Activated T-helper 2 cell treated with anti-CD3 and anti-CD28 coated beads, Interferon-gamma antibody, Interleukin-2, Interleukin-4, amounts not matched to agents 10 μg/mL and 5 μg/mL and 100 μg/mL, durations not matched to agents 14 hours and 24 hours and 36 hours (primary cell): ENCODE results near the gene CLCN4. TPM values are rescaled to one million over a fixed set of nuclear protein-coding genes. Genes with fewer than 3 reads are reported as not detected.

Experiments
- DNase-seq: peaks from one replicate; pipeline ENCODE4 v3.0.0; 2021; ENCODE audit warnings: low spot score
- H3K27ac Mint-ChIP-seq: one replicate; pipeline ENCODE4 v1.8.0; 2021; ENCODE audit warnings: mixed read lengths
- H3K27me3 Mint-ChIP-seq: one replicate; pipeline ENCODE4 v1.8.0; 2021; ENCODE audit warnings: low read depth, mixed read lengths
- H3K36me3 Mint-ChIP-seq: one replicate; pipeline ENCODE4 v1.8.0; 2021; ENCODE audit warnings: low read depth, mixed read lengths
- H3K4me1 Mint-ChIP-seq: one replicate; pipeline ENCODE4 v1.8.0; 2021; ENCODE audit warnings: low read depth, mixed read lengths
- H3K4me3 Mint-ChIP-seq: one replicate; pipeline ENCODE4 v1.8.0; 2021; ENCODE audit warnings: low read depth, mild to moderate bottlenecking, moderate library complexity, mixed read lengths
- H3K9me3 Mint-ChIP-seq: one replicate; pipeline ENCODE4 v1.8.0; 2021; ENCODE audit warnings: mixed read lengths
- intact Hi-C: fragments of 100-400 bp; cut with micrococcal nuclease; formaldehyde crosslinking; loops from one replicate; pipeline ENCODE4 v1.15.1; 2023
- total RNA-seq: library from RNA; stranded (reverse); gene quantifications from 2 replicates; pipeline ENCODE4 v1.2.3, GENCODE V29; 2022

Gene CLCN4
- 0.14 and 0.16 TPM in 2 replicates for total RNA-seq

GRCh38 chrX:10156199-10157031, at the start of gene CLCN4:
CLCN4 (plus strand) TSS chrX:10156975; CDS start chrX:10185033, 28,058 bp downstream.
- H3K36me3 Mint-ChIP-seq = no peaks in the 10 kb centered on the region
- DNase-seq = no peak
- peaks cover 6% of the 10 kb centered on the region for H3K4me1 Mint-ChIP-seq
- H3K9me3 Mint-ChIP-seq = no peaks in the 10 kb centered on the region
- peak within 1 kb of the TSS; percentile 42 for H3K4me3 Mint-ChIP-seq
- peaks cover 43% of the 10 kb centered on the region for H3K27me3 Mint-ChIP-seq
- H3K27ac Mint-ChIP-seq = no peak within 1 kb of the TSS
- intact Hi-C loops = no loop called here

GRCh38 chrX:10107483-10107882, 49.3 kb upstream of the CLCN4 start:
- H3K4me1 Mint-ChIP-seq = peaks cover 45% of the 10 kb centered on the region
- H3K27ac Mint-ChIP-seq = peak overlapping the region; percentile 76
- DNase-seq = no peak
- H3K27me3 Mint-ChIP-seq = no peaks in the 10 kb centered on the region
- no peaks in the 10 kb centered on the region for H3K9me3 Mint-ChIP-seq
- no peak overlapping the region for H3K4me3 Mint-ChIP-seq
- intact Hi-C loops = loop anchor here (1.0 kb wide), 1 partner anchor 9 kb away; no protein-coding TSS in a partner anchor
- peaks cover 59% of the 10 kb centered on the region for H3K36me3 Mint-ChIP-seq

- peaks cover 57% of the 10 kb centered on the region for H3K36me3 Mint-ChIP-seq
- no peaks in the 10 kb centered on the region for H3K9me3 Mint-ChIP-seq
- no peak for DNase-seq
- intact Hi-C loops = no loop called here
- H3K27me3 Mint-ChIP-seq = no peaks in the 10 kb centered on the region
- peaks cover 47% of the 10 kb centered on the region for H3K4me1 Mint-ChIP-seq
- peak overlapping the region; percentile 18 for H3K27ac Mint-ChIP-seq
- H3K4me3 Mint-ChIP-seq = no peak overlapping the region
These were observed 48.5 kb upstream of the CLCN4 start for GRCh38 chrX:10108288-10108687.

- DNase-seq = no peak
- Mint-ChIP-seq H3K4me3 (no peak overlapping the region), H3K36me3 (peaks cover 46% of the 10 kb centered on the region), H3K27ac (peak overlapping the region; percentile 60), H3K9me3 (no peaks in the 10 kb centered on the region), H3K27me3 (no peaks in the 10 kb centered on the region), H3K4me1 (peaks cover 47% of the 10 kb centered on the region)
- intact Hi-C loops = loop anchor here (2.0 kb wide), 1 partner anchor 113 kb away; no protein-coding TSS in a partner anchor
These were observed 47.1 kb upstream of the CLCN4 start for GRCh38 chrX:10109695-10110094.

GRCh38 chrX:10110316-10110935, 46.3 kb upstream of the CLCN4 start:
- H3K36me3 Mint-ChIP-seq = peaks cover 44% of the 10 kb centered on the region
- H3K9me3 Mint-ChIP-seq = no peaks in the 10 kb centered on the region
- intact Hi-C loops = loop anchor here (2.0 kb wide), 1 partner anchor 114 kb away; no protein-coding TSS in a partner anchor
- H3K4me3 Mint-ChIP-seq = peak overlapping the region; percentile 72
- peaks cover 46% of the 10 kb centered on the region for H3K4me1 Mint-ChIP-seq
- DNase-seq = no peak
- H3K27me3 Mint-ChIP-seq = no peaks in the 10 kb centered on the region
- H3K27ac Mint-ChIP-seq = peak overlapping the region; percentile 97

- Mint-ChIP-seq H3K4me3 (peak overlapping the region; percentile 72), H3K27me3 (no peaks in the 10 kb centered on the region), H3K9me3 (no peaks in the 10 kb centered on the region), H3K4me1 (peaks cover 43% of the 10 kb centered on the region), H3K36me3 (peaks cover 38% of the 10 kb centered on the region), H3K27ac (peak overlapping the region; percentile 97)
- intact Hi-C loops = loop anchor here (1.0 to 2.0 kb wide), 3 partner anchors 13 to 114 kb away; no protein-coding TSS in a partner anchor
- DNase-seq = peak; percentile 17
These were observed 45.8 kb upstream of the CLCN4 start for GRCh38 chrX:10110984-10111363.

- peaks cover 42% of the 10 kb centered on the region for H3K4me1 Mint-ChIP-seq
These were observed 45.2 kb upstream of the CLCN4 start for GRCh38 chrX:10111364-10112148.

GRCh38 chrX:10112510-10112909, 44.3 kb upstream of the CLCN4 start:
- H3K36me3 Mint-ChIP-seq = peaks cover 39% of the 10 kb centered on the region
- H3K4me1 Mint-ChIP-seq = peaks cover 38% of the 10 kb centered on the region
- H3K27me3 Mint-ChIP-seq = no peaks in the 10 kb centered on the region
- H3K27ac Mint-ChIP-seq = peak overlapping the region; percentile 97
- H3K4me3 Mint-ChIP-seq = peak overlapping the region; percentile 13
- intact Hi-C loops = no loop called here
- DNase-seq = no peak
- H3K9me3 Mint-ChIP-seq = no peaks in the 10 kb centered on the region

More at GRCh38 chrX:10111364-10112148, 45.2 kb upstream of the CLCN4 start:
- Mint-ChIP-seq H3K4me3 (peak overlapping the region; percentile 72), H3K27me3 (no peaks in the 10 kb centered on the region), H3K36me3 (peaks cover 40% of the 10 kb centered on the region), H3K27ac (peak overlapping the region; percentile 97), H3K9me3 (no peaks in the 10 kb centered on the region)
- peak; percentile 19 for DNase-seq
- intact Hi-C loops = loop anchor here (1.0 to 2.0 kb wide), 3 partner anchors 13 to 115 kb away; no protein-coding TSS in a partner anchor

GRCh38 chrX:10115082-10115481, 41.7 kb upstream of the CLCN4 start:
- peaks cover 41% of the 10 kb centered on the region for H3K36me3 Mint-ChIP-seq

GRCh38 chrX:10117301-10117700, 39.5 kb upstream of the CLCN4 start:
- H3K27ac Mint-ChIP-seq = no peak overlapping the region
- intact Hi-C loops = loop anchor here (5.0 kb wide), 1 partner anchor 175 kb away; no protein-coding TSS in a partner anchor
- no peak for DNase-seq
- H3K27me3 Mint-ChIP-seq = no peaks in the 10 kb centered on the region
- peaks cover 39% of the 10 kb centered on the region for H3K36me3 Mint-ChIP-seq
- no peaks in the 10 kb centered on the region for H3K9me3 Mint-ChIP-seq
- H3K4me3 Mint-ChIP-seq = no peak overlapping the region
- peaks cover 17% of the 10 kb centered on the region for H3K4me1 Mint-ChIP-seq

More at GRCh38 chrX:10115082-10115481, 41.7 kb upstream of the CLCN4 start:
- intact Hi-C loops = loop anchor here (5.0 kb wide), 1 partner anchor 173 kb away; no protein-coding TSS in a partner anchor
- Mint-ChIP-seq H3K4me1 (peaks cover 35% of the 10 kb centered on the region), H3K27me3 (no peaks in the 10 kb centered on the region), H3K4me3 (no peak overlapping the region), H3K9me3 (no peaks in the 10 kb centered on the region), H3K27ac (no peak overlapping the region)
- DNase-seq = no peak

- peaks cover 13% of the 10 kb centered on the region for H3K4me1 Mint-ChIP-seq
- no peak for DNase-seq
- intact Hi-C loops = loop anchor here (2.0 to 5.0 kb wide), 3 partner anchors 19 to 229 kb away; no protein-coding TSS in a partner anchor
- no peak overlapping the region for H3K27ac Mint-ChIP-seq
- no peaks in the 10 kb centered on the region for H3K9me3 Mint-ChIP-seq
- no peak overlapping the region for H3K4me3 Mint-ChIP-seq
- no peaks in the 10 kb centered on the region for H3K27me3 Mint-ChIP-seq
- H3K36me3 Mint-ChIP-seq = peaks cover 36% of the 10 kb centered on the region
These were observed 38.9 kb upstream of the CLCN4 start for GRCh38 chrX:10117864-10118377.

- peaks cover 13% of the 10 kb centered on the region for H3K4me1 Mint-ChIP-seq
- H3K9me3 Mint-ChIP-seq = no peaks in the 10 kb centered on the region
- peak overlapping the region; percentile 6 for H3K27ac Mint-ChIP-seq
- intact Hi-C loops = loop anchor here (2.0 to 5.0 kb wide), 3 partner anchors 20 to 230 kb away; no protein-coding TSS in a partner anchor
- no peak for DNase-seq
- peaks cover 36% of the 10 kb centered on the region for H3K36me3 Mint-ChIP-seq
- no peak overlapping the region for H3K4me3 Mint-ChIP-seq
- no peaks in the 10 kb centered on the region for H3K27me3 Mint-ChIP-seq
These were observed 38.2 kb upstream of the CLCN4 start for GRCh38 chrX:10118530-10118929.
